ENCODE data around the gene CTSE.

The CTSE gene

DNA sequence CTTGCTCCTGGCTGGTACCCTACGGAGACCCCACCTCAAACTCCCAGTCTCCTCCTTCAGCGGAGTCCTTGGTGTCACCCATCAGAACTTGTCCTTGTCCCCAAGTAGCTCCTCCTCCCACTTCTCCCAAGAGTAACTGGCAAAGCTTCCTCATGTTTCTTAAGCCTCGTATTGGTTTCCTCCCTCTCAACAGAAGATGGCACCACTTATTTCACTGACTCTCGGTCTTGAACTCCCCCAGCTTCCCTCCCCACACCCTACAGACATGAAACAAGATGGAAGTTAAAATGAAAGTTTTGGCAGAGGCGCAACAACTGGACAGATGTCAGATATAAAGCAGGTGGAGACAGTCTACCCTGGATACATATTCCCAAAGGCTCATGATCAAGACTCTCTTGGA is 33.9 kb downstream of the CTSE start:
- FAIRE-seq: no peak

DNA sequence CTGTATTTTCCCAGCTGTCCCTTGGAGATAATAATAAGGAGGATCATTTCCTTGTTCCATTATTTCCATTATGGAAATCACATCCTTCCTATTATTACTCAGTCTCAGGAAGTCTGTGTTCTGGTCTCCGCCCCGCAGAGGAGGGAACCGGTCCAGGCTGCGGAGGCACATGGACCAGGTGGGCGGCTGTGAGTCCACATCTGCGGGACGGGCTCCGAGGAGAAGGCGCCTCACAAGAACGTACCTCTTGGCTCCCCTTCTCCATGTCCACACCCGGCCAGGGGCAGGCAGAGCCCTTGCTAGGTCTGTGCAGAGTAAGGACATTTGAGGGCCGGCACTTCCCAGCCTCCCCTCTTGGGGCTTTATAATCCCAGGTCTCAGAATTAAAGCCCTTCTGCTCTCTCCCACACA is 35.1 kb downstream of the CTSE start:
- FAIRE-seq: no peak

DNA sequence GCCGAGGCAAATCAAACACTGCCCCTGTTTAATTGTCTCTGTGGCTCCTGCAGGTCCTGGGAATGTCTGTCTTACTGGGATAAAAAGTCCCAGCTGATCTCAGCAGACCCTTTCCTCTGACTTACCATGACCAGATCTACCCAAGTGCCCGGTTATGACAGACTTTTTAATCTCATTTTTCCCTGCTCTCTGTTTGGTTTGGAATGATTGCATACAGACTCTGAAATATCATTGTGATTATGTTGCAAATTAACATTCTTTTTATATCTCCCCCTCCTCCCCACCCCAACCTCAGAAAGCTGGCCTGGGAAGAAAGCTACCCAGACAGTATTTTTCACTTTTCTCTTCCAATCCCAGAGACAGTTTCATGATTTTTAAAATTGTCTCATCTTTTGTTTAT is 36.8 kb downstream of the CTSE start:
- no peak for FAIRE-seq

DNA sequence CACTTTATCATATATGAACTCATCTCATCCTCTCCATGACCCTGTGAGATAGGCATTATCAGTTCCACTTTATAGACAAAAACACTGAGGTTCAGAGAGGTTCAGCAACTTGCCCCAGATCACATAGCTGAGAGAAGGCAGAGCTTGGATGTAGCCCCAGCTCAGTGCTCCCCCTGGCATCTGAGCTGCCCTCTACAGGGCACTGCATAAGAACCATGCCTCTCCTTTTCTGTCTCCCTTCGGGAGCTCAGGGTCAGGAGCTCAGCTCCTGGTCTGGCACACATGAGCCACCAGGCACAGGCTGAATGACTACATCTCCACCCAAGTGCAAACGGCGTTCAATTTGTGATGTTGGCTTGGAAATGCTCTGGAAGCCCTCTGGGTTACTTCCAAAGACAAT is 37.4 kb downstream of the CTSE start:
- no peak for FAIRE-seq

DNA sequence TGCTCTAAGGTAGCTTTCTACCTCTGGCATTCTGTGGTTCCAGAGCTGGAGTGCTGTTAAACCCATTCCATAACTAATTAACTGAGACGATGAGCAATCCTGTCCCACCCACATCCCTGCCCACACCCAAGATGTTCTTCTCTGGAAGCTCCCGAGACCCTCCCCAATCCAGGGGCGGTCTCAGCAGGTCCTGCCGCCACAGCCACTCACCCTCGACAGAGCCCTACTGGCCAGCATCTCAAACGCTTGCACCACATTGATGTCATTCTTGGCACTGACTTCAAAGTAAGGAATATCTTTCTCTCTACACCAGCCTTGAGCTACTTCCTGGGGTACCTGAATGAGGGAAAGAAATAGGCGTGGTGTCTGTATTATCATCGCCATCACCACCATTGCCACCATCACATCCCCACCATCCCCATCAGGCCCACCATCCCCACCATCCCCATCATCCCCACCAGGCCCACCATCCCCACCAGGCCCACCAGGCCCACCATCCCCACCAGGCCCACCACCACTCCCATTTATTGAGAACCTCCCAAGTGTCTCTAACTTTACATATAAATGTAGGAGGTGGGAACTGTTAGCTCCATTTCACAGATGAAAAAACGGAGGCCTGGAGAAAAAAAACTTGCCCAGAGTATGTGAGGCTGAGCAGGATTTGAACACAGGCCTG is 38.2 kb downstream of the CTSE start:
- no peak for FAIRE-seq

DNA sequence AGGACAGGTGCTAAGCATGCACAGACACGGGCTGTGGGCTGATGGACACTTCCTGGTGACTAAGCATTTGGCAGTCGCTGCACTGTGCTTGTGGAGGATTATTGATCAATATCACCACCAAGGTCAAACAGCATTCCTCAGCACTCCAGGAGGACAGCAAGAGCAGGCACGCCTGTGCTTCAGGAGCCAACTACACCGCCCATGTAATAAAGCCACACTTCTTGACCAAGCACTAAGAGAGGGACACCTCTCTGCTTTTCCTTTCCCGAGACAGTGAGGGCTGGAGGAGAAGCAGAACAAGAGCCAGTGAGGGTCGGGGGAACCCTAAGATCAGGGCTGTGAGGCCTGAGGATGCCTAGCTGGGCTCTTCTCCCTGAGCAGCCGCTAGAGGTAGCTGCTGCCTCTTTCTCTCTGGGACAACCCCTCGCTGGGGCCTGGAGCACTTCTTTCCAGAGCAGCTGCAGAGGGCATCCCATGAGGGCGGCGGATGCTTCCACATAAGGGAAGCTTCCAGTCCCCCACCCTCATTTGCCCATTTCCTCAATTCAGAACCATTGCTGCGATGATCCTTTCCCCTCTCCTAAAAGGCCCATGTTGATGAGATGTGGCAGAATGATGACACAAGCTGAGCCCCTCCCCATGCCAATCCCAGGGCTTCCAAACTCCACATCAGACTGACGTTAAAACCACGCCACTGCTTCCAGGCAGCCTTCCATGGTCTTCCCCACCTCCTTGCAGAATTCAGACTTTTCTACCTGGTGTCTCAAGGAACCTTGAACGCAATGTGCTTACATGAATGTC is 39.6 kb downstream of the CTSE start:
- no peak for FAIRE-seq

DNA sequence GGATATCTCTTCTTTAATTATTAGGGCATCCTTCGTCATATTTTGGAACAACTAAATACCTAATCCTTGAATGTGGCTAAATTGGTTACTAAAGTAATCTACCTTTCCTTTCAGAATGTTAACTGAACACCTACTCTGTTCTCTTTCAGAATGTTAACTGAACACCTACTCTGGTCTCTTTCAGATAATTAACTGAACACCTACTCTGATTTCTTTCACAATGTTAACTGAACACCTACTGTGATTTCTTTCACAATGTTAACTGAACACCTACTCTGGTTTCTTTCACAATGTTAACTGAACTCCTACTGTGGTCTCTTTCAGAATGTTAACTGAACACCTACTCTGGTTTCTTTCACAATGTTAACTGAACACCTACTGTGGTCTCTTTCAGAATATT is 42.4 kb downstream of the CTSE start:
- FAIRE-seq: no peak

DNA sequence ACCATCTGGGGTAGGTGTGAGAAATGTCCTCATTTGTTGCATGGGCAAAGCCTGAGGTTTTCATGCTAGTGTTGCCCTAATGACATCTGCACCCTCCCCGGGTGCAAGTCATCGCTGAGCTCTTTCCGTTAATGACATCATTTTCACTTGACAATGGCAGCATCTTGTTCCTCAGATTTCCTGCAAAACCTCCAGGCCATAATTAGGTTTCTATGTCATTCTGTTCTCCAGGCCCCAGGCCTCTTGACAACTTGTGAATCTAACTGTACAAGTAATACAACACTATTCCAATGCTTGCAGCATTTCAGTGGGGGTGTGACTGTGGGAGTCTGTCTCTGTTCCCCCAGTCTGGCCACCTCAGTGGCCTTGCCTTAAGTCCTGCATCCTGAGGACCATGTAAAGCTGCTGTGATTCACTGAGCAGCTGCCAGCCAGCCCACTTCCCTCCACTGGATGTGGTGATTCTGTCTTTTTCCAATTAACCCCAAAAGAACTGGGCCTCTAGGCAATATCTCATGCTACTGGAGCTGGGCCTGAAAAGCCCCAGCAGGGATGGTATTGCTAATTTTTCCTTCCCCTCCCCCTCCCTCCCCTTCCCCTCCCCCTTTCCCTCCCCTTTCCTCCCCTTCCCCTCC is 43.3 kb downstream of the CTSE start:
- FAIRE-seq: no peak

DNA sequence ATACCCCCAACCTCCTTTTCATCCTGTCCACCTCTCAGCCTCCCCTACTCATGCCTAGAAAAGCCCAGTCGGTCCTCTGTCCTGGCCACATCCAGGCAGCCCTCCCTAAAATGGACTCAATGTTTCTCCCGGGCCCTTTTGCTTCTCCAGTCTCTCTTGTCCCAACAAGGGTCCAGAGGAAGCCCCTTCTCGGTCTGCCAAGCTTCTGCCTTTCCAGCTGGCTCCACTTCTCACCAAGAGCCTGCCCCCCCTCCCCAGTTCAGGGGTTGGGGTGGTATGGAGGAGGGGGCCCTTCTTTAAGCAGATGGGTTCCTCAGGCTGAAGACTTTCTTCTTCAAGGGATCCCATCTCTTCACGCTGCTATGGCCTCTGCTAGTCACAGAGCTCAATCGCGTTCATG is 44.4 kb downstream of the CTSE start:
- FAIRE-seq: no peak

DNA sequence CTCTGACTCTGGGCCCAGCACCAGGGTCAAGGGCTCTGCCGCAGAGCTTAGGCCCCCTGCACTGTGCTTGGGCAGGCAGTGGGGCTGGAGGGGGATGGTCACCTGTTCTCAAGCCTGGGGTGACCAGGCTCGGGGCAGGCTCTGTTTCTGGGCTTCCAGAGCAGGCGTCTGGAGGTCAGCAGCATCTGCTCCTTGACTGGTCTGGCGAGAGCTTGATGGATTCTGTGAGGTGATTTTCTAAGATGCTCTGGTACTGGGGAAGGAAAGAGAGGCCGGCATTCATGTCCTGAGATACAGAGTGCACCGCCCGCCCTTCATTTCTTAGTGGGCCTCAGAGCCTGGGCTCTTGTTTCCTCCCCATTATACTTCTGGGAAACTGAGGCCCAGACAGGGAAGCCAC is 45.0 kb downstream of the CTSE start:
- no peak for FAIRE-seq

DNA sequence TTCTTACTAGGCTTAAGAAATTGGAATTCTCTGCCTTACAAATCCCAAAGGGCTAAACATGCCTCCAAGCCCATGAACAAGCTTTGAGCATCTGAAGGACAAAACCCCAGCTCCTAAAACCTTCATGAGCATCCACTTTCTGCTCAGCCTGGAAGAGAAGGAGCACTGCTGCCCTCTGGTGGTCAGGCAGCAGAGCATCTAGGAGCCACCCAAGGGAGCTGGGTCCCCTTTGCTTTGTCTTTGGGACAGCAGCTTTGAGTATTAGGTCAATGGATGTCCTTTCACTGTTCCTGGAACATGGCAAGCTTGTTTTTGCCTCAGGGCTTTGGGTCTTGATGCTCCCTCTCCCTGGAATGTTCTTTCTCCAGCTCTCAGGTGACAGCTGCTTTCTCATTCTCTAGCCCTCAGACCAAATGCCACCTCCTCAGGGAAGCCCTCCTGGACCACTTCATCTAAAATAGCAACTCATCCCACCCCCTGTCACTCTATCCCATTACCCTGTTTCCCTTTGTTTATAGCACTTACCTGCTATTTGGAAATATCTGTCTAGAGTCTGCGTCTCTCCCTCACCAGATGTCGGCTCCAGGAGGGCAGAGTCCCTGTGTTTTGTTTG is 46.2 kb downstream of the CTSE start:
- FAIRE-seq: no peak

DNA sequence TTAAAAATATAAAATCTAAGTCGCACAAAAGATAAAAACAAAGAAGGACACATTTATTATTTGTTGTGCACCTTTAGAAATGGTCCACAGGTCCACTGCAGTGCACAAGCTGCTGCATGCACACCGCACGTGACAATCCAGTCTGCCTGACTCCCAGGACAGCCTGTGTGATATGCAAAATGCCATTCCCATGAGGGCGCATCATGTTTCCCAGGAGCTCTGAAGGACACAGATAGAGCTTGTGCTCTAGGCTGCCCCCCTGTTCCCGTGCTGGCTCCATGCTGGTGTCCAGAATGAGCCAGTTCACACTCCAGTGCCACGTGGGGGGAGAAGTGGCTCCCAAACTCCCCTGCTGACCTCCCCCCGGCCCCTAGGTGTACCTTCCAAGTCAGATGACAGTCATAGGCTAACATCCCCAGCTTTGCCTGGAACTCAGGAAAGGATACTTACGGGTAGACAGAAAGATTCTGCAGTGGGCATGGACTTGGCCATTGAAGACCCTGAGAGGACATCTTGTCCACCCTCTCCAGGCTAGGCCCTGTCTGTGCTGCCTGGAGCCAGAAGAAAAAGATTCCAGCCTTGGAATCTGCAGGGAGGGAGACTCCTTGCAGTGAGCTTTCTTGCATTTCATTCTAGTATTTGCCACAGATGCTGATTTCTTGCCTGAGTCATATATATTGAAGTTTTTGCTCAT is 46.8 kb downstream of the CTSE start:
- FAIRE-seq: no peak

DNA sequence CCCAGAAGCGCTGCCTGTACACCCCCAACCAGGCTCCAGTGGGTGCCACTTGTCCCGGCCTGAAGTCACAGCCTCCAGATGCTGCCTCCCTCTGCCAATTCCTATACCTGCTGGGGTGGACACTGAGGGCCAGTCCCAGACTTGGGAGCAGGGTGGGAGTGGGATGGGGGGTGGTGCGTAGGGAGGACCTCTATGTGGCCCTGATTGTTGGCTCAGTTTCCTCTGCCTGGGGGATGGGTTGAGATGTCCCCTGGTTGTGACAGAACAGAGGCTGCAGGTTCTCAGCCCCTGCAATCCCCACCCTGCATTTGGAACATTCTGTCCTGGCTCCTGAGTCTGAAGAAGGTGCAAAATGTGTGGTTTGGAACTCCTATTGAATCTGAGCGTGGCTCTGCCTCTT is 47.7 kb downstream of the CTSE start:
- no peak for FAIRE-seq

DNA sequence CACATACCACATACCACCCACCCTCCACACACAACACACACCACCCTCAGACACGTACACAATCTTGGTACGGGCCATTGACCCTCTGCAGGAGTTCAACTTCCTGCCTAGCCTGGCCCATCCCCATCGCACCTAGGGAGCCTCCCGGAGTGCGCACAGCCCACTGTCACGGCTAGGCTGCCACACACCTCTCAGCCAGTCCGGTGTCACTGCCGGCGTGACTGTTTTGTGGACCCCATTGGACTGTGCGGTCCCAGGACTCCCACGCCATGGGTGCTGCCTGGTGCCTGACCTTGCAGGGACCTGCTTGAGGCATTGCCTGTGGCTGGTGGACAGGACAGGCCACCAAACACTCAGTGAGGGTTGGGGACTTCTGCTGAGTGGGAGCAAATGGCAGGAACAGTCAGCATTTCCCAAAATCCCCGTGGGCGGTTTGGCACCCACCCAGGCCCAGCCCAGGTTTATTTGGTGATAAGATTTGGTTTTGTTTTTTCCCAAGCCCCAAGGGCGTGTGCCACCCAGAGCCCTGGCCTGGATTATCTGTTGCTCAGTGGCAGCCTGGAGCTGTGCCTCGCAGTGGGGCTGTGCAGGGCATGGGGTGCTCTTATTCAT is 48.2 kb downstream of the CTSE start:
- FAIRE-seq: no peak

DNA sequence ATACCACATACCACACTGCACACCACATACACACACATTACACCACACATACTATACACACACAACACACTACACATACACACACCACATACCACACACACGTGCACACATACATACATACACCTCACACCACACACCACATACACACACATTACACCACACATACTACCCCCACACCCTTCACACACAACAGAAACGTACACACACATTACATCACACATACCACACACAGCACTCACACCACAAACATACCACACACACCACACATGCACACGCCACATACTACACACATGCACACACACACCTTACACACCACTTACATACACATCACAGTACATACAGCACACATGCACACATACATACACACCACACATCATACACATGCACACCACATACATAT is 49.0 kb downstream of the CTSE start:
- no peak for FAIRE-seq

DNA sequence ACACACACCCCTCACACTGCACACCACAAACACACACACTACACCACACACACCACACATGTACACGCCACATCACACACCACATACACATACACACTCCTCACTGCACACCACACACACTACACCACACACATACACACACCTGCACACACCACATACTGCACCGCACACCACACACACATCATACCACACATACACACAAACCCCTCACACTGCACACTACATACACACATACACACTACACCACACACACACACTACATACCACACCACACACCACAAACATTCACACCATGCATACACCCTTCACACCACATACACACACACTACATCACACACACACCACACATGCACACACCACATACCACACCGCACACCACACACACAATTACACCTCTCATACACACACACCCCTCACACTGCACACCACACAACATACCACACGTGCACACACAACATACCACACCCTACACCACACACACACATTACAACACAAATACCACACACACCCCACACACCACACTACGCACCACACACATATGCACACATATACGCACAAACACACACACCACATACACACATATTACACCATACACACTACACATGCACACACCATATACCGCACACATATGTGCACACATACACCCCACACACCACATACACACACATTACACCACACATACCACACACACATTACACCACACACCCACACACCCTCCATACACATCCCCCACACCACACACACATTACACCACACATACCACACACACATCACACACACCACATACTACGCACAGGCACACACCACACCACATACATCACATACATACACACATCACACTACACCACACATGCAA is 50.1 kb downstream of the CTSE start:
- FAIRE-seq: no peak

DNA sequence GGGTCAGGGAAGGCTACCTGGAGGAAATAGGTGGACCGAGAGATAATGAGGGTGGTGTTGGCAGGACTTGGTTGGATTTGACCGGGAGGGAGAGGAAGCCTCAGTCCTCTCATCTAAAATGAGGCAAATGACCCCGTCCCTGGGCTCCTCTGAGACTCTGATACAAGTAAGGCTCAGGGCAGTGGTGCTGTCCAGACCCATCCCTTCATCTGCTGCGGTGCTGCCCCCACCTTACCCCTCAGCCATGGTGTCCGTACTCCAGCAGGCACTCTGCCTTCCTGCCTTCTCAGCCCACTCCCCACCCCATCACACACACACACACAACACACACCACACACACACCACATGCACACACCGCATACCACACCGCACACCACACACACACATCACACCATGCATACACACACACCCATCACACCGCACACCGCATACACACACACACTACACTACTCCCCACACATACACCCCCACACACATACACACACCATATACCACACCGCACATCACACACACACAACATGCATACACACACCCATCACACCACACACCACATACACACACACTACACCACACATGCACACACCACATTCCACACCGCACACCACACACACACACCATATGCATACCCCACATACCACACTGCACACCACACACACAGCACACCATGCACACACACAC is 51.1 kb downstream of the CTSE start:
- no peak for FAIRE-seq

DNA sequence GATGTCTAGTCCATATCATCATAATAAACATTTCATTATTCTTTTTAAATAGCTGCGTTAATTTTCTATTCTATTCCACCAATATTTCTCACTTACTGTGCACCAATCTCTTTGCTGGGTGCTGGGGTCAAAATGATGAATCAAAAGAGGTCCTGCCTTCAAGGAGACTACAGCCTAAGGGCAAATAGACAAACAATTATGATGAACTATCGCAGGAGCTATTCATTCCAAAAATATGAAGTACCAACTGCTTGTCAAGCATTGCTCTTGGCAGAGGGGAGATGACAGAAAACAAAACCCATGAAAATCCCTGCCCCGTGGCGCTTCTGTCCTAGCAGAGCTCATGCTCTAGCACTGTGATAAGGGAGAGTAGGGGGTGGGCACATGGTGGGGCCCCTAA is 51.6 kb downstream of the CTSE start:
- FAIRE-seq: no peak

DNA sequence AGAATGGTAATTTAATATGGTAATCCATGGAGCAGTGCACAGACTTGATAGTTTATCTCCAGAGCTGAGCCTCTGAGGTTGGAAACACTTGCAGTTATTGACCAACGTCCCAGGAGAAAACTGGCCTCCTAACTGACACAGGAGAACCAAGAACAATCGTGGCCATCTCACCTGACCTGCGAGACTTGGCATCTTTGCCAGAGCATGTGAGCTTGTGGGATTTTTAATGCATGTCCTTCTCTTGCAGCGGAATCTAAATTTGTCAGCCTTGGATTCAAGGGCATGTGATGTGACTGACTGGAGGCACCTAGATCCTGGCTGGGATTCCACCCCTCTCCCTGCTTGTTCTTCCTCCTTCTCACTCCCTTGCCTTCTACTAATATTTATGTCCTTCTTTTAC is 52.6 kb downstream of the CTSE start:
- FAIRE-seq: no peak

DNA sequence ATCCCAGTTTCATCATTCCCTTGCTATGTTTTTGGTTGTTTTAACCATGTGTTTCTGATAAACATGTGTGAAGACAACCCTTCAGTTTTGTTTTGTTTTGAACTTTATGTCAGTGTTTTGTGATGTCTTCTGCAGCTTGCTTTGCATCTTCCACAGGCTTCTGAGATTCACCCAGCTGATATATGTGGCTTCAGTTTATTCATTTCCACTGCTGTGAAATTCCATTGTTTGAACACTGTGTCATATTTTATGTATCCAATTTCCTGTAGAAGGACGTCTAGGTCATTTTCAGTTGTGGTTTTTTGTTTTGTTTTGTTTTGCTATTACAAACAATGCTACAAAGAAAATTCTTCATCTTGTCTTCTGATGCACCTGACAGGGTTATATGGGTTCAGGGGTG is 53.2 kb downstream of the CTSE start:
- no peak for FAIRE-seq

DNA sequence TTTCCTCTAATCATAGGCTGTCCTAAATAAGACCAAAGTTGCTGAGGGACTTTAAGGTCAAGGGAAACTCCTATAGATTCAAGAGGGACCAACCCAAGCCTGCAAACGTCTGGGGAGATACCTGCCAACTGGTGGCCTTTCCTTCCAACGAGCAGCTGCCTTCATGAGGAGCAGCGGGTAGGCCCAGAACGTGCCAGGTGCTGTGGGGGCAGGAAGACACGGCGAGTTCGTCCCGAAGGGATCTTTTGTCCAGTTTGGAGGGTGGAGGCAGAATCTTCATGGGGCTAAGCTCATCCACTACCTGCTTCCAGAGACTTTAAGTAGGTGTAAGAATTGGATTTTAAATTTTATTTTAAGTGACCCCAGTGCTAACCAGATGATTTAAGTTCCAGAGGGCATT is 54.5 kb downstream of the CTSE start:
- FAIRE-seq: no peak
